Right ventricle myocardium inferior (tissue), 1 donor: ENCODE results near the gene KRT31. TPM values are rescaled to one million over a fixed set of nuclear protein-coding genes. Genes with fewer than 3 reads are reported as not detected.
"Not testable (repeated sequence)": the region's sequence is repeated elsewhere in the genome, so short reads cannot be mapped to it uniquely, and the experiment has no call there.

Experiments
- ATAC-seq: fragments of 200-7000 bp; cut with Tn5 transposase; one replicate; pipeline ENCODE4 v1.9.1; 2020; ENCODE audit warnings: mild to moderate bottlenecking, moderate library complexity
- DNase-seq: peaks from one replicate; pipeline ENCODE4 v3.0.0; 2021; ENCODE audit errors: missing footprints
- intact Hi-C: fragments of 100-400 bp; cut with DNase I; formaldehyde crosslinking; loops from one replicate; pipeline ENCODE4 v1.11.0; 2022
- total RNA-seq: library from RNA; stranded (reverse); fragmentation: NEBNext Ultra II Directional; extraction: Animal tissue kit (Norgen Biotek cat#: 25700); gene quantifications from one replicate; pipeline ENCODE4 v1.2.1, GENCODE V29; 2021
- donor health status: DM: no; HTN: yes; CAD: no; lungs with severe emphysema.

The KRT31 gene
- total RNA-seq, 1 donor from 2014 or later: not detected

DNA sequence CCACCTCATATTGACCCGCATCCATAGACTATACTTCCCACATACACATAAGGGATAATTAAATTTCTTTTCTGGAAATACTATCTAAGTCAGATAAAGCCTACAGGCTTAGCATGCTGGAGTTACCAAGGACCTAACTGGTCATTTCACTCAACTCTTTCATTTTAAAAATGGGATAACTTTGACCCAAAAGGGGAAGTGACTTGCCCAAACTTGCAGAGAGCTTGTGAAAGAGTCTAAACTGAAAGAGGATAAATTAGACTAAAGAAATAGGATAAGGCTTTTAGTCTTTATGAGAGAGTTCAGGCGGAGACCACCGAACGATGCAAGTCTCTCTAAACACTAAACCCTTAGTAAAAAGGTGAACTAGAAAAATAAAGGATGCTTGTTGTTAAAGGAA, 42.9 kb downstream of the KRT31 start:
- no peak for DNase-seq
- intact Hi-C loops: no loop called here
- no peak for ATAC-seq

DNA sequence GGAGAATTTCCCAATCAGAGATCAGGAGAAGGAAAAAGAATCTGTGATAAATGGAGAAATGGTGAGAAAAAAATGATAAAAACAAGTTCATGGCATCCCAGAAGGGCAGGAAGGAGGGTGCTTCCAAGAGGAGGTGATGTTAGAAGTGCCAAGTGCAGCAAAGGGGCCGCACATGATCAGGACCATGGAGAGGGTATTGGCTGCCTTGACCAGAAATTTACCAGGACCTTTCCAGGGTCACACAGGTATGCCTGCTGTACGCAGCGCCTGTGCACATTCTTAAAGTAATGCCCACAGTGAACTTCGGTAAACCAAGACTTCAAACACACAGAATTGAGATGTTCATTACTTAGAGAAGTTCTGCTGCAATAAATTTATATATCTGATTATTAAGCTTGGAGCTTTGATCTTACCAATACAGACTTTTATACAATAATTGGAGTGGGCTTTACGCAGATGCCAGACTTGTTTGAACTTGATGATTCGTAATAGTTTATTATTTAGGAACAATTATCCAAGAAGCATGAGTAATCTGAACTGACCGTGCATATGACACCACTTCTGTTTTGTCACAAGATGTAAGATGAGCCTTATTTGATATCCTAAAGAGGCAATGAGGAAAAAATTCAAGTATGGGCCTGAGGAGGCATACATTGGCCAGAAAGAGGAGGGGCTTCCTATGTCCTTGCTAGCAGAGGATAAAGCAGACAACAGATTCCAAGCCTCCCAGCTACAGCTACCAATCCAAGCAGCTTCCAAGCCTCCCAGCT, 44.6 kb downstream of the KRT31 start:
- ATAC-seq (no peak), DNase-seq (no peak)
- intact Hi-C loops: no loop called here

- DNase-seq (no peak), ATAC-seq (no peak)
- intact Hi-C loops: no loop called here
Observed at GRCh38 chr17:41351177-41351576, 46.2 kb downstream of the KRT31 start.

DNA sequence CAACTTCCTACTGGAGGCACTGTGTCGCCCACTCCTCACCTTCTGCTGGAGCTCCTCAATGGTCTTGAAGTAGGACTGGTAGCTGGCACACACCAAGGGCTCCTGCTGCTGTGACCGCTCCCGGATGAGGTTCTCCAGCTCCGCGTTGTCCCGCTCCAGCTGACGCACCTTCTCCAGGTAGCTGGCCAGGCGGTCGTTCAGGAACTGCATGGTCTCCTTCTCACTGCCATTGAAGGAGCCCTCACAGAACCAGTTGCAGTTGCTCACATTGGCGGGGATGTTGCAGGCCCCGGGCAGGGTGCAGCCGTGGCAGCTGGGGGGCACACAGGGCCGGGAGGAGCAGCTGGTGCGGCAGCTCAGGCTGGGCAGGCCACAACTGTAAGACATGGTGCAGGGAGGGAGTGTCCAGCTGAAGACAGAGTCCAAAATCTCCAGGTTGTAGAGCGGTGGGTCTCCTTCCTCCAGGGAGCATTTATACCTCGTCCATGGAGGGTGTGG, 47.0 kb downstream of the KRT31 start, which contains the start of gene KRT33A:
Gene KRT33A, minus strand, starts transcription at position 448 of the 498 bp plus-strand sequence. Its CDS starts 61 bp downstream, at position 387.
- DNase-seq, ATAC-seq, intact Hi-C loops: not testable (repeated sequence)

DNA sequence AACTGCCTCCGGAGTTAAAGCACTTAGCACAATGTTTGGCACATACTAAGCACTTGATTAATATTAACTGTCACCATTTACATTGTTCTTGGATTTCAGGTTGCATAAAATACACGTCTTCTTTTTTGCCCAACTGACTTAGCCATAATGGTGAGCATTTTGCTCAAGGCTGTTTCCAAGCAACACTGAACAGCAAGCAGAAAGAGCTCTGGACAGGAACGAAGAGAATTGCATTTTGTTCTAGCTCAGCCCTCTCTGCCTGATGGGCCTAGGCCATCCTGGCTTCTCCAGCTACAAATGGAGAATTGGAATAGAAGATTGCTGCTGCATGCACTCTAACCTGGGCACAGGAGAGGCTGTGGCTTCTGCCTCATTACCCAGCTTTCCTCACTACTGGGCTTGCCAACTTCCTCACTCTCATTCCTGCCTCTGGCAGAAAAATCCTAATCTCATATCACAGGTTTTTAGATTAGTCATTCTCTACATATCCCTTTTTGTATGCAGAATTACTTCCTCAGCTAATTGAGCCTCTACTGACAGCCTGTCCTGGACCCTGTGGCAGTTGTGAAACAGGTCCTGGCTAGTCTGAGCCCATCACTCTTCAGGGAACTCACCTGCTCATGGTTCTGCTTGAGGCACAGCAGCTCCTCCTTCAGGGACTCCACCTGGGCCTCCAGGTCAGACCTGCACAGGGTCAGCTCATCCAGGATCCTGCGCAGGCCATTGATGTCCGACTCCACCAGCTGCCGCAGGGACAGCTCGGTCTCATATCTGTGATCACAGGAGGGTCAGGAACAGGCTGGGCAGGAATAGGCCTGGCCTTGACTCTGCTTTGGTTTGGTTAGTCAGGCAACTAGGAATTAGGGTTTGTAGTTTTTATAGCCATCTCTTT, 49.3 kb downstream of the KRT31 start:
- intact Hi-C loops: no loop called here
- no peak for ATAC-seq

DNA sequence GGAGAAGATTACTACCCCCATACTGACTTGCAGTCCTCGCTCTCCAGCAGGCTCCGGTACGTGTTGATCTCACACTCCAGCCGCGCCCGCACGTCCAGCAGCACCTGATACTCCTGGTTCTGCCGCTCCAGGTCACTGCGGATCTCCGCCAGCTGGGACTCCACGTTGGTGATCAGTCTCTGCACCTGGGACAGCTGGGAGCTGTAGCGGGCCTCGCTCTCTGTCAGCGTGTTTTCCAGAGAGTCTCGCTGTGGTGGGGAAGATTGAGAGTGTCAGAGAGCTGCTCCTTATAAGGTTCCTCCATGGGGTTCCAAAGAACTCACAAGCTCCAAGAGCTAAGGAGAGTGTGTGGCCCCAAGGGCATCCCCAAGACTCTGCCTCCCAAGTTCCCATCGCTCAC, 51.0 kb downstream of the KRT31 start:
- DNase-seq, intact Hi-C loops, ATAC-seq: not testable (repeated sequence)

More for the DNA sequence above, 49.3 kb downstream of the KRT31 start:
- no peak for DNase-seq

DNA sequence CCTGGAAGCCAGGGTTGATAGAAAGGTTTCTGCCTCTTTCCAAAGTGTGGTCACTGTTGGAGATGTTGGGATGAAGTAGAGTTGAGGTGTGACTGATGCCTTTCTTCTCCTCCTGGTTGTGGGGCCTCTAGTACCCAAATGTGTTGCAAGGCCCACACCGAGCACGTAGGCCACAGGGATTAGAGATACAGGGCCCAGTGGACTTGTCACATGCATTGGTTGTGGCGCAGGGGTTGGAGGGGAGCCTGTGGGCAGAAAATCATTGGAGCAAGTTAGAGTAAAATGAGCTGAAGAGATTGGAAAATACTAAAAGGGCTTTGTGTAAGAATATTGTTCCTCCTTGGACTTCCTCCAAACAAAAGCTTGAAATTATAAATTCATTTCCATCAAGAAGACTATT, 51.4 kb downstream of the KRT31 start:
- DNase-seq: no peak
- intact Hi-C loops: no loop called here
- no peak for ATAC-seq

Other genes with a start within 250 kb of the KRT31 start
- not detected for gene KRTAP4-5, start 247.8 kb downstream of the KRT31 start, total RNA-seq
- not detected for gene KRTAP4-4, start 236.9 kb downstream of the KRT31 start, total RNA-seq
- gene KRTAP4-3, start 229.4 kb downstream of the KRT31 start, total RNA-seq: not detected
- gene KRTAP4-2, start 219.4 kb downstream of the KRT31 start, total RNA-seq: not detected
- gene KRTAP4-1, start 212.7 kb downstream of the KRT31 start, total RNA-seq: not detected
- gene KRTAP9-1, start 207.7 kb downstream of the KRT31 start, total RNA-seq: not detected
- not detected for gene KRTAP9-2, start 171.0 kb downstream of the KRT31 start, total RNA-seq
- not detected for gene KRTAP9-3, start 165.2 kb downstream of the KRT31 start, total RNA-seq
- not detected for gene KRTAP9-8, start 159.6 kb downstream of the KRT31 start, total RNA-seq
- not detected for gene KRTAP9-4, start 147.9 kb downstream of the KRT31 start, total RNA-seq
- not detected for gene KRTAP9-9, start 142.2 kb downstream of the KRT31 start, total RNA-seq
- gene KRTAP9-6, start 132.2 kb downstream of the KRT31 start, total RNA-seq: not detected
- not detected for gene KRTAP9-7, start 121.9 kb downstream of the KRT31 start, total RNA-seq
- not detected for gene KRTAP29-1, start 94.8 kb downstream of the KRT31 start, total RNA-seq
- not detected for gene KRTAP16-1, start 88.3 kb downstream of the KRT31 start, total RNA-seq
- not detected for gene KRTAP17-1, start 81.9 kb downstream of the KRT31 start, total RNA-seq
- not detected for gene KRT33A, start 46.8 kb downstream of the KRT31 start, total RNA-seq
- gene KRT33B, start 27.8 kb downstream of the KRT31 start, total RNA-seq: not detected
- gene KRT34, start 15.3 kb downstream of the KRT31 start, total RNA-seq: not detected
- not detected for gene KRT37, start 27.0 kb upstream of the KRT31 start, total RNA-seq
- gene KRT38, start 43.4 kb upstream of the KRT31 start, total RNA-seq: not detected
- not detected for gene KRT32, start 69.8 kb upstream of the KRT31 start, total RNA-seq
- not detected for gene KRT35, start 83.5 kb upstream of the KRT31 start, total RNA-seq
- not detected for gene KRT36, start 92.3 kb upstream of the KRT31 start, total RNA-seq
- not detected for gene KRT13, start 108.0 kb upstream of the KRT31 start, total RNA-seq
- gene KRT15, start 121.3 kb upstream of the KRT31 start, total RNA-seq: not detected
- gene KRT19, start 130.7 kb upstream of the KRT31 start, total RNA-seq: 1.4 TPM
- gene KRT9, start 174.5 kb upstream of the KRT31 start, total RNA-seq: not detected
- not detected for gene KRT14, start 189.3 kb upstream of the KRT31 start, total RNA-seq
- not detected for gene KRT16, start 215.2 kb upstream of the KRT31 start, total RNA-seq
- not detected for gene KRT17, start 227.0 kb upstream of the KRT31 start, total RNA-seq